Stimulated activated CD8-positive, alpha-beta memory T cell treated with anti-CD3 and anti-CD28 coated beads, Interleukin-7, amount 100 ng/mL, for 24 hours (primary cell): ENCODE results near the gene DYNLRB2.

Experiments used
- DNase-seq: peaks from one replicate; pipeline ENCODE4 v3.0.0-alpha.2; 2020; ENCODE audit warnings: low read depth

The DYNLRB2 gene

GRCh38 chr16:80540516-80541305 is at the start of gene DYNLRB2:
TSS of gene DYNLRB2 (plus strand) at chr16:80540993. CDS start at chr16:80541077, 84 bp downstream.
- peak; percentile 80 for DNase-seq

DNA sequence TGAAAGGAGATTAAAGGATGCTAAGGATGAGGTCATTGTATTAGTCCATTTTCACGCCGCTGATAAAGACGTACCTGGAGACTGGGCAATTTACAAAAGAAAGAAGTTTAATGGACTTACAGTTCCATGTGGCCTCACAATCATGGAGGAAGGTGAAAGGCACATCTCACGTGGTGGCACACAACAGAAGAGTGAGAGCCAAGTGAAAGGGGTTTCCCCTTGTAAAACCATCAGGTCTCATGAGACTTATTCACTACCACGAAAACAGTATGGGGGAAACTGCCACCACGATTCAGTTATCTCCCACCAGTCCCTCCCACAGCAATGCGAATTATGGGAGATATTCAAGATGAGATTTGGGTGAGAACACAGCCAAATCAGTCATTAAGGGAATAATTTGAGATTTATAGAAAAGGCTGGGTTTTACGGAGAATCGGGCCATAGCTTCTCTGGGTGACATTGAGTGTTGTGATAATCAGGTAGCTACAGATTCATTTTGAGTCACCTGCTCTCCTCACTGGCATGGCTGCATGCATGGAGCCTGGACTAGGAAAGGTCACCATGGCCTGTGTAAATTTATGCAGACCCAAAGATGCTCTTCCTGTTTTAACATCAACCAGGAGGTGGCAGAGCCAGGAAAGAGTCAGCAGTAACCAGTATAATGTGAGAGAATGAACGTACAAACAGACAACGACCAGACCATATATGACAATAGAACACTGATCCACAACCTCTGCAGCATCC is 40.5 kb upstream of the DYNLRB2 start:
- no peak for DNase-seq

- no peak for DNase-seq
Observed at GRCh38 chr16:80500961-80501525, 39.8 kb upstream of the DYNLRB2 start.

- no peak for DNase-seq
Observed at GRCh38 chr16:80503107-80503506, 37.7 kb upstream of the DYNLRB2 start.

DNA sequence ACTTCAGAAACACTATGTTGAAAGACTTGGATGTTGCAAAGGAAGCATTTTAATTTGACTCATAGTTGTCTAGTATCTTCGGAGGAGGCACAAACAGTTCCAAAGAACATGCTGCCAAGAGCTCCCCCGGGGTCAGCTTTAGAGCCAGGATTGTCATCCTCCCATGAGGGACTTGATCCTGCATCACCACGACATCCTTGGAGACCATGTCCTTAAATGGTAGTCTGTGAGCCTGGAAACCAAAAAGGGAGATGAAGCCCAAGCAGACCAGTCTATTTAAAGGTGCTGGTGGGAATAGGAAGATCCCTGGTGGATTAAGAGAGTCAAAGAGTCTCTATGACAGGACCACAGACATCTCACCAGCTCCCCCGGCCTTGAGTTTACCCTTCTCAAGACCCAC is 33.3 kb upstream of the DYNLRB2 start:
- DNase-seq: no peak

DNA sequence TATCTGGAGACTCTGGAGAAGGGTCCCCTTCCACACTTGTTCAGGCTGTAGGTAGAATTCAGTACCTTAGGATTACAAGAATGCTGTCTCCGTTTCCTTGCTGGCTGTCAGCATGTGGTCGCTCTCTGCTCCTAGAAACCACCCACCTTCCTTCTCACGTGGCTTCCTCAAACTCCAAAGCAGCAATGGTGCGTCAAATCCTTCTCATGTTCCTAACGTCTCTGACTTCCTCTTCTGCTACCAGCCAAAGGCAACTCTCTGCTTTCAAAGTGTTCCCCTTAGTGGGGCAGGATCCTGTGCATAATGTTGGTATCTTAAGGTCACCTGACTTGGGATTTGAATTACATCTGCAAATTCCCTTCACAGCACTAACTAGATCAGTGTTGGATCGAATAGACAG is 30.9 kb upstream of the DYNLRB2 start:
- DNase-seq: no peak

DNA sequence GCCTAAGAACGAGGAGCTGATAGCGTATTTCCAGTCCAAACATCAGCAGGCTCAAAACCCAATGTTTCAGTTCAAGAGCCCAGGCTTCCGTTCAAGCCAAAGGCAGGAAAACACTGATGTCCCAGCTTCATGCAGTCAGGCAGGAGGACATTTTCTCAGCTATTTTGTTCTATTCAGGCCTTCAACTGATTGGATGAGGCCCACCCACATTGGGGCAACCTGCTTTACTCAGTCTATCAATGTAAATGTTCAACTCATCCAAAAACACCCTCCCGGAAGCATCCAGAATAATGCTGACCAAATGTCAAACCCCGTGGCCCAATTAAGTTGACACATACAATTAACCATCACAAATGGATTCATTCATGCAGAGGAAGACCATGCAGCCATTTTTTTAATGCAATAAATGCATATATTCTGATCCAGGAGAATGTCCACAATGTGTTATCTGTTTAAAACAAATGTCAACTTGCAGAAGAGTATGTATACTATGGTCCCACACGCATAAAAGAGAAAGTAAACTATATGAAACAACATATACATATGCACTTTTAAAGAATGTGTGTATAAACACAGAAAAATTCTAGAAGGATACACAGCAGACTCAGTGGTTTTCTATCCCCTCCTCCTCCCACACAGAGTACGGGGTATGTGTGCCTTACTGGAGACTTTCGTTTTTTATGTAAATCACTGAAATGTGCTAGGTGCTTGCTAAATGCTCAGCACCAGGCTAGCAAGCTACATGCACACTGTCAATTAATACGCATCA is 28.8 kb upstream of the DYNLRB2 start:
- DNase-seq: no peak

- no peak for DNase-seq
Observed at GRCh38 chr16:80512593-80512853, 28.3 kb upstream of the DYNLRB2 start.

DNA sequence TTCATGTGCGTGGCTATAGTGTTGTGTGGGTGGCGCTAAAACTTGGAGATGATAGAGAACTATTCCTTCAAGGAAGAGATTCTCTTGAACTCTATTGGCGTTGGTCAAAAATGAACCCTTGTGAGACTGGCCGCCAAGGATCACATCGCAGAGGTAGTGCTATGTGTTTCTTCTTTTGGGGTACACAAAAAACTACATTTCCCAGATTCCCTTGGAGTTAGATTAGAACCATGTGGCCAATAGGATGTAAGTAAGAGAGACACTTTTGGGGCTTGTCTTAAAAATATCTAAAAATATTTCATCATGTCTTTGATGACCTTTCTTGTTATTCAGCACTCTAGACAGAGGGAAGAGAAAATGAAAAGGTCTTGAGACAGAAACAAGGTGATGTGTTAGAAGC is 25.4 kb upstream of the DYNLRB2 start:
- DNase-seq: no peak

DNA sequence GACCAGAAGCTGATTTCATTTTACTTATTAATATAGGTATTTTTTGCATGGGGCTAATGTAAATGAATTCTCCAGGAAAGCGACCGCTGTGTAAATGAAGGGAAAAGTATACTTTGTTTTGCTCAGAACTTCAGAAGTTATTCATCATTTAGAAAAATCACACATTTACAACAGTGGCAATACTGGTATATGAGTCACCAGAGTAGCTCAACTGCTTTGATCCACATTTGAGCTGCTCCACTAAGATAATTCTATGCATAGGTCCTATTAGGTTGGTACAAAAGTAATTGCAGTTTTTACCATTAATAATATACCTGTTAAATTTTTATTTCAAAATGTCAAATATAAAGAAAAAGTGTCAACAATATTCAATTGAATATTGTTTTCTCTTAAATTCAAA is 22.9 kb upstream of the DYNLRB2 start:
- no peak for DNase-seq

DNA sequence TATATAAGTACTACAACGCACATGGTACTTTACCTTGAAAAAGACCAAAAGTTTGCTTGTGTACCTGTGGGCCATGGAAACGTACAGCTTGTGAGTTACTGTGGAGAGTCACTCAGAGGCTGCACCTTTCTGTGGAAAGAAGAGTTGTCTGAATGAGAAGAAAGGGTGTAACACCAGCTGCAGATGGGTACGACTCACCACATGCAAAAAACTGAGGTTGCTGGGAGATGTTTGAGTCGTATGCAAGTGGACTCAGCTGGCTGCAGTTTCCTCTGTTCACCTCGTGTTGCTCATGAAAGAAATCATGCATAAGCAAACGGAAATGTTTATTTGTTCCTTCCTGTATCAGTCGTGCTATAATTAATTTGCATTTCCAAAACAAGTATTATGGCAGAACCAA is 22.4 kb upstream of the DYNLRB2 start:
- DNase-seq: no peak

GRCh38 chr16:80519189-80519588 is 21.6 kb upstream of the DYNLRB2 start:
- no peak for DNase-seq

DNA sequence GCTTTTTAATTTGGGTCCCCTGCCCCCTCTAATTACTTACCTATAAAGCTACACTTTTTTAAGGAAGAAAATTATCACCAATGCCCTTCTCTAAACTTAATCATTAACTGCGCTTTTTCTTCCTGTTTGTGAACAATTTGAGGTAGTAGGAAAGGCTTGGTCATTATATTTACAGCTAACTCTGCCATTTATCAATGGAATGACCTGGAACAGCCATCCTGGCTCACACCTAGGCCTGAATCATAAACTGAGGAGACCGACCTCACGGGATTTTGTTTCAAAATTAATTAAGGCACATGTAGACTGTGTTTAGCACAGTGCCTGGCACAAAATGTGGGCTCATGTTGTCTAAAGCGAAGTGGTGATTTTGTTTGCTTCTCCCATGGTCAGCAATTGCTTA is 15.4 kb upstream of the DYNLRB2 start:
- DNase-seq: no peak

- DNase-seq: no peak
Observed at GRCh38 chr16:80526418-80527061, 14.3 kb upstream of the DYNLRB2 start.

DNA sequence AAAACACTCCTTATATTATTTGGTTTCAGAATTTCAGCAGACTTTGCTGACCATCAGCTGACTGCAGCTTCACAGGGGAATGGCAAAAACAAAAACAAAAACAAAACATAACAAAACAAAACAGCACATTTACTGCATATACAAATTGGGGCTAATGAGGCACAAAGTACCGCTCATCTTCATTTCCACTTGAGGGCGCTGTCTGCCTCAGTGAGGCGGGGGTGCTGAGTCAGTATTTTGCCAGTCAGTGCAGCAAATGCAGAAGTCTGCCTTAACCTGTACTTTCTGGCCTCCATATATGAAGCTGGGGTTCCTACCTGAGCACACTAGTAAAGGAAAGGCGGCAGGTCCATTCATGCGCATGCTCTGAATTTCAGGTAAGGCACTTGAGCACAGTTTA is 13.5 kb upstream of the DYNLRB2 start:
- DNase-seq: no peak

DNA sequence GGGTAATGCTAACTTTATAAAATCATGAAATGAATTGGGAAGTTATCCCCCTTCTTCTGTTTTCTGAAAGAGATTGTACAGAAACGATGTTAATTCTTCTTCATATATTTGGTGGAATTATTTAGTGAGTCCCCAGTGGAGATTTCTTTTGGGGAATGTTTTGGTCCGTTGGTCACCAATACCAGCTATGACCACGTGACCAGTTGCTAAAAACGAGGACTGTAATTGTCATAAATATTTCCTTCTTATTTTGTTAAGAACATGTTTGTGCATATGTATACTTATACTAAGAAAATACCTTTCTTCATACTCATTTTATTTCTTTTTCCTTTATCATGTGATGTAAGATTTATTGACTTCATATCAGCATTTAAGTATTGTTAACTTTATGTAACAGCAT is 10.3 kb upstream of the DYNLRB2 start:
- DNase-seq: no peak

DNA sequence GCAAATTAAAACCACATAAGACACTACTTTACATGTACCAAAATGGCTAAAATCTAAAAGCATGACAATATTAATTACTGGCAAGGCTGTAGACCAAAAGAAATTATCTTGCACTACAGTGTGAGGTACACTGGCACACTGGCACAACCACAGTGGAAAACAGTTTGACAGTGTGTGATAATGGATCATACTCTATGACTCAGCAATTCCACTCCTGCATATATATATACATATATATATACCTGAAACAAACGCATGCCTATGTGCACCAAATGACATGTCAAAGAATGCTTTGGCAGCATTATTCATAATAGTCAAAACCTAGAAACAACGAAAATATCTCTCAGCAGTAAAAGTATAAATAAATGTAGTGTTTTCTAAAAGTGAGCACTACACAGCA is 4.6 kb upstream of the DYNLRB2 start:
- DNase-seq: no peak

DNA sequence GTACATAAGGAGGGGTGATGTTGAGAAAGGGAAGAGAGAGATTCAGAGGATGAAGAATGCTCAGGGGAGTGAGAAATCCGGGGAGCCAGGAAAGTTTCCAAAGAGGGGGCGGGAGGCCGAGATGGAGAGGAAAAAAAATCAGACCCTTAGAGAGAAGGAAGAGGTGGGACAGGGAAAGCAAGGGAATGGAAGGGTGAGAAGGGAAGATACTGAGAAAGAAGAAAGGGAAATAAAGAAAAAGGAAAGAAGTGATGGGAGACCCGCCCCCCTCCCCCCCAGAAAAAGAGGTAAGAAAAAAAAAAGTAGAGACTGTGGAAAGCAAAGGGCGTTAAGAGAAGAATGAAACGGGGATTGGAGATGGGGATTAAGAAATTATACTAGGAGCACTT is 507 bp downstream of the DYNLRB2 start:
- DNase-seq: no peak

DNA sequence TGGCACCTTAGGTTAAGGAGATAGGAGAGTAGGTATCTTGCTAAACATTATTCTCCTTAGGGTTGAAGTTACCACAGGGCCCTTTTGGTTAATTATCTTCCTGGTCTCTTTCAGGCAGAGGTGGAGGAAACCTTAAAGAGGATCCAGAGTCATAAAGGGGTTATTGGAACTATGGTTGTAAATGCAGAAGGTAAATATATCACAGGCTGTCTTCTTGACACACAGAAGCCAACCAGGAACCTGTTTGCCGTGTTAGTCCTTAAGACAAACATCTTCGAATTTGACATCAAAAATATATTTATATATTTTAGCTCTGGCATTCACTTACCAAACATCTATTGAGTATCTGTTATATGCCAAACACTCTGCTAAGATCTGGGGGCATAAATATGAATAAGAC is 2.4 kb downstream of the DYNLRB2 start:
- DNase-seq: no peak

GRCh38 chr16:80544326-80544725 is 3.5 kb downstream of the DYNLRB2 start:
- no peak for DNase-seq

DNA sequence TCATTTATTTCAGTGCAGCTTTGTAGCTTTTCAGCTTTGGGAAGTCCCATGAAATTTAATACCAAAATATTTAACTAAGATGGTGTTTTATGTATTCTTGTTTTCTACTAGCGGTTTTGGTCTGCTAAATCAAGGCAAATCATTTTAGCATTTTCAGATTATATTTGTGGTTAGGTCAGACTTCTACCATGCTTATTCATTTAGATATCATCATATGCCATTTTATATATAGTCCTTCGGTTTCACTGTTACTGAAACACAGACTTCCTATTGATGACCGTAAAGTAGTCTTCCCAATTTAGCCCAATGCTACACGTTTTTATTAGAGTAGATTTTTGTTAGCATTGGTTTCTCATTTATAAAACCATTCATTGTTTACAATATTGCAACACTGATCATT is 5.5 kb downstream of the DYNLRB2 start:
- DNase-seq: no peak

- no peak for DNase-seq
Observed at GRCh38 chr16:80547145-80547544, 6.4 kb downstream of the DYNLRB2 start.
